ENCODE data around the gene ATG4B. TPM values are rescaled to one million over a fixed set of nuclear protein-coding genes. Genes with fewer than 3 reads are reported as not detected.
A peak's percentile ranks its signal among the peaks of the same experiment; 100 is the strongest.

The ATG4B gene
- total and polyA plus RNA-seq, 9 of the 15 experiments (the other 6 are each of a cell fraction or from before 2014, with no cell fraction given), result 5.9 to 58.8 (median 35.6) TPM

- TF ChIP-seq GABPB1 (CRISPR knock-in tag; IDR thresholded peaks at IDR 0.05) (peak; percentile 90), POLR2B (IDR thresholded peaks at IDR 0.05; ENCODE audit: low read depth, partially characterized antibody) (no peak), TSHZ1 (CRISPR knock-in tag; IDR thresholded peaks at IDR 0.05) (no peak), E2F1 (CRISPR knock-in tag; IDR thresholded peaks at IDR 0.05) (peak; percentile 68; the same call in 1 of the 2 replicates), TEAD2 (tag; IDR thresholded peaks at IDR 0.05) (no peak), ZSCAN32 (CRISPR knock-in tag; IDR thresholded peaks at IDR 0.05) (no peak), MLLT1 (IDR thresholded peaks at IDR 0.05) (peak in 1 of 2 experiments; percentile 28; a peak in 1 of 4 replicates), DNMT1 (IDR thresholded peaks at IDR 0.05) (no peak), ZFP91 (CRISPR knock-in tag; IDR thresholded peaks at IDR 0.05) (no peak), CLOCK (CRISPR knock-in tag; IDR thresholded peaks at IDR 0.05; ENCODE audit: borderline replicate concordance) (no peak), RBBP5 (IDR thresholded peaks at IDR 0.05; ENCODE audit: borderline replicate concordance, insufficient read depth, low read length, poor library complexity, severe bottlenecking) (peak; percentile 89), NFE2L1 (tag; IDR thresholded peaks at IDR 0.05; ENCODE audit: borderline replicate concordance, low read depth) (no peak), PURB (CRISPR knock-in tag; IDR thresholded peaks at IDR 0.05; ENCODE audit: low read depth) (no peak)
Measured at GRCh38 chr2:241637018-241637794, at the start of gene ATG4B, which contains the start of gene THAP4 (continued).
